Lower leg skin (tissue), 3 donors: Measurements from ENCODE around the gene OARD1.

Experiments
- POLR2A ChIP-seq, 2 donors: fragments of 450-650 bp; IDR thresholded peaks; one replicate each; pipeline ENCODE4 v1.6.1; 2016 to 2017; ENCODE audit warnings: antibody characterized with exemption in 2 of 2, mild to moderate bottlenecking in 1 of 2, moderate library complexity in 1 of 2
- TF ChIP-seq, protein P1 (sequence below), 3 donors: fragments of 450-650 bp; IDR thresholded peaks; one replicate each; pipeline ENCODE4 v1.5.1; 2016; ENCODE audit warnings: antibody characterized with exemption in 3 of 3, mild to moderate bottlenecking in 3 of 3, moderate library complexity in 2 of 3

DNA sequence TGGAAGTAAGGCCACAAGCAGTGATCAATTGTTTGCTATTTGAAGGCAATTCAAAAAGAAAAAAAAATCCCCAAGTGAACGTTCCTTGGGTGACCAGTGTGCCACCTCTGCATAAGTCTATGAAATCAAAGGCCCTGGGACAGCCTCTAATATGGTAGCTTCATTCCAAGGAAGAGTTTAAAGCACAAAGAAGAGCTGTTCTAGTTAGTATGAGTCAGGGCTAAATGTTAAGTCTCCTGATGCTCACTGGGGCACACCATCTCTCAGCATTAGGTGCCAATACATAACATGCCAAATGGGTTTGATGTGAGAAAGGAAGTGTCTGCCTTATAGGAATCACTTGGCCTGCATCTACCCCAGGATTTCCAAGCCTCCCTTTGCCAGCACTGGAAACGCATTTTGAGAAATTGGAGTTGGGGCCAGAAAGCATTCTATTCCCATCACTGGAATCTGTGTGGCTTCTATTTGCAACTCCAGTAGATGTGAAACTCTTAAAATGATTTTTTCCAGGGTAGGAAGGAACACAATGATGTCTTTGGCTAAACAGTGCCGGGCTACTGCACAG is 46.1 kb downstream of the OARD1 start:
- TF ChIP-seq, protein P1, sequence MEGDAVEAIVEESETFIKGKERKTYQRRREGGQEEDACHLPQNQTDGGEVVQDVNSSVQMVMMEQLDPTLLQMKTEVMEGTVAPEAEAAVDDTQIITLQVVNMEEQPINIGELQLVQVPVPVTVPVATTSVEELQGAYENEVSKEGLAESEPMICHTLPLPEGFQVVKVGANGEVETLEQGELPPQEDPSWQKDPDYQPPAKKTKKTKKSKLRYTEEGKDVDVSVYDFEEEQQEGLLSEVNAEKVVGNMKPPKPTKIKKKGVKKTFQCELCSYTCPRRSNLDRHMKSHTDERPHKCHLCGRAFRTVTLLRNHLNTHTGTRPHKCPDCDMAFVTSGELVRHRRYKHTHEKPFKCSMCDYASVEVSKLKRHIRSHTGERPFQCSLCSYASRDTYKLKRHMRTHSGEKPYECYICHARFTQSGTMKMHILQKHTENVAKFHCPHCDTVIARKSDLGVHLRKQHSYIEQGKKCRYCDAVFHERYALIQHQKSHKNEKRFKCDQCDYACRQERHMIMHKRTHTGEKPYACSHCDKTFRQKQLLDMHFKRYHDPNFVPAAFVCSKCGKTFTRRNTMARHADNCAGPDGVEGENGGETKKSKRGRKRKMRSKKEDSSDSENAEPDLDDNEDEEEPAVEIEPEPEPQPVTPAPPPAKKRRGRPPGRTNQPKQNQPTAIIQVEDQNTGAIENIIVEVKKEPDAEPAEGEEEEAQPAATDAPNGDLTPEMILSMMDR (IDR thresholded peaks at IDR 0.05) = no peak
- no peak for TF ChIP-seq POLR2A (IDR thresholded peaks at IDR 0.05)
